HEK293 (cell line): ENCODE results near the gene LY6G5B.
A peak's percentile ranks its signal among the peaks of the same experiment; 100 is the strongest.

Experiments used
- CTCF ChIA-PET: fragments of 350-600 bp; formaldehyde crosslinking; extraction: SDS; loops from one replicate; lab custom pipeline; 2021; ENCODE audit warnings: antibody characterized with exemption; lab: Yijun Ruan, JAX
- POLR2A ChIA-PET: fragments of 300-600 bp; formaldehyde crosslinking; extraction: SDS; loops from one replicate; lab custom pipeline; 2020; ENCODE audit warnings: antibody characterized with exemption, inconsistent platforms; lab: Yijun Ruan, JAX
- H3K27ac ChIP-seq: fragments of 200-500 bp; sonication (Bioruptor generic); 2 replicates; pipeline ENCODE4 v1.5.1; 2014; ENCODE audit warnings: low read depth, low read length, control low read depth, inconsistent platforms; ENCODE audit errors: extremely low read depth
- H3K36me3 ChIP-seq, 2 experiments: fragments of 200-500 bp in 1 of 2; sonication (Bioruptor generic) in 1 of 2; 1 replicate in 1 of 2; 2 replicates in 1 of 2; pipeline ENCODE4 v1.5.1; 2014 to 2017; ENCODE audit warnings: inconsistent platforms in 2 of 2, low read length in 2 of 2; ENCODE audit not compliant: control insufficient read depth in 2 of 2, insufficient read depth in 1 of 2
- H3K4me1 ChIP-seq: fragments of 200-500 bp; sonication (Bioruptor generic); 2 replicates; pipeline ENCODE4 v1.5.1; 2014; ENCODE audit warnings: mild to moderate bottlenecking, low read length, inconsistent platforms; ENCODE audit not compliant: control insufficient read depth, insufficient read depth
- H3K4me3 ChIP-seq: 2 replicates; pipeline ENCODE4 v1.5.1; 2011; ENCODE audit warnings: low read depth, mild to moderate bottlenecking, control low read depth, low read length, moderate library complexity
- H3K9me3 ChIP-seq: fragments of 200-500 bp; sonication (Bioruptor generic); 2 replicates; pipeline ENCODE4 v1.5.1; 2014; ENCODE audit warnings: low read depth, low read length, inconsistent platforms; ENCODE audit not compliant: control insufficient read depth, insufficient read depth
- GLIS1 ChIP-seq: fragments of 450-650 bp; formaldehyde crosslinking; IDR thresholded peaks from 2 replicates; pipeline ENCODE4 v1.5.1; 2016; ENCODE audit warnings: missing biosample characterization, missing genetic modification characterization
- REPIN1 ChIP-seq: fragments of 450-650 bp; formaldehyde crosslinking; IDR thresholded peaks from 2 replicates; pipeline ENCODE4 v1.5.1; 2017; ENCODE audit warnings: missing biosample characterization, missing genetic modification characterization, low read depth
- SP2 ChIP-seq: fragments of 450-650 bp; formaldehyde crosslinking; IDR thresholded peaks from 2 replicates; pipeline ENCODE4 v1.5.1; 2016; ENCODE audit warnings: missing biosample characterization, missing genetic modification characterization
- TCF7L2 ChIP-seq: IDR thresholded peaks from 2 replicates; pipeline ENCODE4 v1.6.1; 2011; ENCODE audit warnings: low read depth, mild to moderate bottlenecking, inconsistent platforms, low read length, moderate library complexity, borderline replicate concordance
- ZBTB17 ChIP-seq: fragments of 450-650 bp; formaldehyde crosslinking; IDR thresholded peaks from 2 replicates; pipeline ENCODE4 v1.5.1; 2016; ENCODE audit warnings: missing biosample characterization, missing genetic modification characterization
- ZNF23 ChIP-seq: fragments of 450-650 bp; formaldehyde crosslinking; IDR thresholded peaks from 2 replicates; pipeline ENCODE4 v1.5.1; 2016; ENCODE audit warnings: missing biosample characterization, missing genetic modification characterization, borderline replicate concordance
- ZNF426 ChIP-seq: fragments of 450-650 bp; formaldehyde crosslinking; IDR thresholded peaks from 2 replicates; pipeline ENCODE4 v1.5.1; 2017; ENCODE audit warnings: missing biosample characterization, missing genetic modification characterization, mild to moderate bottlenecking, inconsistent platforms, moderate library complexity
- ZNF473 ChIP-seq: fragments of 450-650 bp; formaldehyde crosslinking; IDR thresholded peaks from 2 replicates; pipeline ENCODE4 v1.5.1; 2017; ENCODE audit warnings: missing biosample characterization, missing genetic modification characterization
- ZNF585B ChIP-seq: fragments of 450-650 bp; formaldehyde crosslinking; IDR thresholded peaks from 2 replicates; pipeline ENCODE4 v1.5.1; 2016; ENCODE audit warnings: missing biosample characterization, missing genetic modification characterization
- ZSCAN30 ChIP-seq: fragments of 450-650 bp; IDR thresholded peaks from 2 replicates; pipeline ENCODE4 v1.5.1; 2018; ENCODE audit warnings: missing biosample characterization, mild to moderate bottlenecking, missing genetic modification characterization, moderate library complexity
- TF ChIP-seq, protein P1 (sequence below): fragments of 450-650 bp; formaldehyde crosslinking; IDR thresholded peaks from 2 replicates; pipeline ENCODE4 v1.5.1; 2016; ENCODE audit warnings: missing biosample characterization, missing genetic modification characterization, borderline replicate concordance
- TF ChIP-seq, protein P2 (sequence below): fragments of 450-650 bp; formaldehyde crosslinking; IDR thresholded peaks from 2 replicates; pipeline ENCODE4 v1.5.1; 2017; ENCODE audit warnings: missing biosample characterization, missing genetic modification characterization
- TF ChIP-seq, protein P3 (sequence below): fragments of 450-650 bp; formaldehyde crosslinking; IDR thresholded peaks from 2 replicates; pipeline ENCODE4 v1.5.1; 2016; ENCODE audit warnings: missing biosample characterization, missing genetic modification characterization
- TF ChIP-seq, protein P4 (sequence below): fragments of 450-650 bp; formaldehyde crosslinking; IDR thresholded peaks from 2 replicates; pipeline ENCODE4; 2016; ENCODE audit warnings: missing biosample characterization, missing genetic modification characterization
- TF ChIP-seq, protein P5 (sequence below): fragments of 450-650 bp; formaldehyde crosslinking; optimal IDR thresholded peaks from 2 replicates; pipeline ENCODE3; 2016; ENCODE audit warnings: missing biosample characterization, mild to moderate bottlenecking, missing genetic modification characterization
- TF ChIP-seq, protein P6 (sequence below): fragments of 450-650 bp; formaldehyde crosslinking; IDR thresholded peaks from 2 replicates; pipeline ENCODE4 v1.5.1; 2016; ENCODE audit warnings: missing biosample characterization, missing genetic modification characterization, borderline replicate concordance

The LY6G5B gene

DNA sequence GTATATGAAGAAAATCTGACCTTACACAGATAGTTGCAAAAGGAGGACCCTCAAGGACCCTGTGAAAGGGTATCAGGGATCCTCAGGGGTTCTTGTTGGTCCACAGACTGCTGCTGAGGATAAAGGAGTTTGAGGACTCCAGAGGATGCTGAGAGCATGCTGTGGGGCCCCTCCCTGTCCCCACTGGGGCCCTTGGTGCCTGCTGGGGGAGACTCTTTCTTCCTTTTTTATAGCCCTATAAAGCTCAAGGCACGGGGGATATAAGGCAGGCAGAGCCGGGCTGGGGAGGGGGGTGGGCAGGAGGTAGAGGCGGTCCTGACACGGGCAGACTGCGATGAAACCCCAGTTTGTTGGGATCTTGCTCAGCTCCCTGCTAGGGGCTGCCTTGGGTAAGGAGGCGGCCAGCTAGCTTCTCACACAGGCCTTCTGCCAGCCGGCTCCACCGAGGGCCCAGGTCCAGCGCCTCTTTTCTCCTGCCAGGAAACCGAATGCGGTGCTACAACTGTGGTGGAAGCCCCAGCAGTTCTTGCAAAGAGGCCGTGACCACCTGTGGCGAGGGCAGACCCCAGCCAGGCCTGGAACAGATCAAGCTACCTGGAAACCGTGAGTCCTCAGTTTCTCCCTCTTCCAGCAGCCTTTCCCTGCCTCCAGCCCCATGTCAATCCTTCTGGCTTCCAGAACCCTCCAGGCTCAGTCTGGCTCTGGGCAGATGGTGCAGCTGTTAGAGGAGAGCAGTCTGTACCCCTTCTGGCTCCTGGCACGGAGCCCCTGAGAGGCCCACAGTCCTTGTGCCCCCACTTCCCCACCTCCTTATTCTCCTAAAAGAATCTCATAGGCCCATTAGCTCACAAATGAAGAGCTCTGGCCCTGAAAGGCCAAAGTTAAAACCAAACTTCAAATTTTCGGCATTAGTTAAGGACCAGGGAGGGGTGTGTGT, 45.5 kb downstream of the LY6G5B start, which contains the start of gene LY6G6D (continued):
- TF ChIP-seq, protein P1, sequence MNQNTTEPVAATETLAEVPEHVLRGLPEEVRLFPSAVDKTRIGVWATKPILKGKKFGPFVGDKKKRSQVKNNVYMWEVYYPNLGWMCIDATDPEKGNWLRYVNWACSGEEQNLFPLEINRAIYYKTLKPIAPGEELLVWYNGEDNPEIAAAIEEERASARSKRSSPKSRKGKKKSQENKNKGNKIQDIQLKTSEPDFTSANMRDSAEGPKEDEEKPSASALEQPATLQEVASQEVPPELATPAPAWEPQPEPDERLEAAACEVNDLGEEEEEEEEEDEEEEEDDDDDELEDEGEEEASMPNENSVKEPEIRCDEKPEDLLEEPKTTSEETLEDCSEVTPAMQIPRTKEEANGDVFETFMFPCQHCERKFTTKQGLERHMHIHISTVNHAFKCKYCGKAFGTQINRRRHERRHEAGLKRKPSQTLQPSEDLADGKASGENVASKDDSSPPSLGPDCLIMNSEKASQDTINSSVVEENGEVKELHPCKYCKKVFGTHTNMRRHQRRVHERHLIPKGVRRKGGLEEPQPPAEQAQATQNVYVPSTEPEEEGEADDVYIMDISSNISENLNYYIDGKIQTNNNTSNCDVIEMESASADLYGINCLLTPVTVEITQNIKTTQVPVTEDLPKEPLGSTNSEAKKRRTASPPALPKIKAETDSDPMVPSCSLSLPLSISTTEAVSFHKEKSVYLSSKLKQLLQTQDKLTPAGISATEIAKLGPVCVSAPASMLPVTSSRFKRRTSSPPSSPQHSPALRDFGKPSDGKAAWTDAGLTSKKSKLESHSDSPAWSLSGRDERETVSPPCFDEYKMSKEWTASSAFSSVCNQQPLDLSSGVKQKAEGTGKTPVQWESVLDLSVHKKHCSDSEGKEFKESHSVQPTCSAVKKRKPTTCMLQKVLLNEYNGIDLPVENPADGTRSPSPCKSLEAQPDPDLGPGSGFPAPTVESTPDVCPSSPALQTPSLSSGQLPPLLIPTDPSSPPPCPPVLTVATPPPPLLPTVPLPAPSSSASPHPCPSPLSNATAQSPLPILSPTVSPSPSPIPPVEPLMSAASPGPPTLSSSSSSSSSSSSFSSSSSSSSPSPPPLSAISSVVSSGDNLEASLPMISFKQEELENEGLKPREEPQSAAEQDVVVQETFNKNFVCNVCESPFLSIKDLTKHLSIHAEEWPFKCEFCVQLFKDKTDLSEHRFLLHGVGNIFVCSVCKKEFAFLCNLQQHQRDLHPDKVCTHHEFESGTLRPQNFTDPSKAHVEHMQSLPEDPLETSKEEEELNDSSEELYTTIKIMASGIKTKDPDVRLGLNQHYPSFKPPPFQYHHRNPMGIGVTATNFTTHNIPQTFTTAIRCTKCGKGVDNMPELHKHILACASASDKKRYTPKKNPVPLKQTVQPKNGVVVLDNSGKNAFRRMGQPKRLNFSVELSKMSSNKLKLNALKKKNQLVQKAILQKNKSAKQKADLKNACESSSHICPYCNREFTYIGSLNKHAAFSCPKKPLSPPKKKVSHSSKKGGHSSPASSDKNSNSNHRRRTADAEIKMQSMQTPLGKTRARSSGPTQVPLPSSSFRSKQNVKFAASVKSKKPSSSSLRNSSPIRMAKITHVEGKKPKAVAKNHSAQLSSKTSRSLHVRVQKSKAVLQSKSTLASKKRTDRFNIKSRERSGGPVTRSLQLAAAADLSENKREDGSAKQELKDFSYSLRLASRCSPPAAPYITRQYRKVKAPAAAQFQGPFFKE (tag by site-specific recombination), result no peak
- TF ChIP-seq SP2 (tag by site-specific recombination) (no peak), ZNF426 (tag by site-specific recombination) (no peak), ZBTB17 (tag by site-specific recombination) (no peak), GLIS1 (peak; percentile 47)
- TF ChIP-seq, protein P2, sequence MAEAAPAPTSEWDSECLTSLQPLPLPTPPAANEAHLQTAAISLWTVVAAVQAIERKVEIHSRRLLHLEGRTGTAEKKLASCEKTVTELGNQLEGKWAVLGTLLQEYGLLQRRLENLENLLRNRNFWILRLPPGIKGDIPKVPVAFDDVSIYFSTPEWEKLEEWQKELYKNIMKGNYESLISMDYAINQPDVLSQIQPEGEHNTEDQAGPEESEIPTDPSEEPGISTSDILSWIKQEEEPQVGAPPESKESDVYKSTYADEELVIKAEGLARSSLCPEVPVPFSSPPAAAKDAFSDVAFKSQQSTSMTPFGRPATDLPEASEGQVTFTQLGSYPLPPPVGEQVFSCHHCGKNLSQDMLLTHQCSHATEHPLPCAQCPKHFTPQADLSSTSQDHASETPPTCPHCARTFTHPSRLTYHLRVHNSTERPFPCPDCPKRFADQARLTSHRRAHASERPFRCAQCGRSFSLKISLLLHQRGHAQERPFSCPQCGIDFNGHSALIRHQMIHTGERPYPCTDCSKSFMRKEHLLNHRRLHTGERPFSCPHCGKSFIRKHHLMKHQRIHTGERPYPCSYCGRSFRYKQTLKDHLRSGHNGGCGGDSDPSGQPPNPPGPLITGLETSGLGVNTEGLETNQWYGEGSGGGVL (tag by site-specific recombination), result no peak

DNA sequence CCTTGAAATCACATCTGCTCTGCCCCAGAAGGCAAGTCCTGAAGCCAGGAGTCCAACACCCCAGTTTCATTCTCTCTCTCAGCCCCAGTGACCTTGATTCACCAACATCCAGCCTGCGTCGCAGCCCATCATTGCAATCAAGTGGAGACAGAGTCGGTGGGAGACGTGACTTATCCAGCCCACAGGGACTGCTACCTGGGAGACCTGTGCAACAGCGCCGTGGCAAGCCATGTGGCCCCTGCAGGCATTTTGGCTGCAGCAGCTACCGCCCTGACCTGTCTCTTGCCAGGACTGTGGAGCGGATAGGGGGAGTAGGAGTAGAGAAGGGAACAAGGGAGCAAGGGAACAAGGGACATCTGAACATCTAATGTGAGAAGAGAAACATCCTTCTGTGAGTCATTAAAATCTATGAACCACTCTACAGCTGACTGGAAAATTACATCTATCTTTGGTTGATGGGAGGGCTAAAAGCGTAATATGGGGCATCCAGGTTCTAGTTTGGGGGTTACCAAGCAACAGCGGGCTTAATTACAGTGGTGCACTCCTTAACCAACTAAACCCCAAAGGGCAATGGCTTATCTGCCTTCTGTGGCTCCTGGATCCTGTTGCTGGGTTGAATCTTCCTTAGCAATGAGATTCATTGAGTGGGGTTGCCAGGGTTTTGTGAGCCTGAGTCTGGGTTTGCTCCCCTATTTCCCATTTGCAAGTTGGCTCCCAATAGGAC, 47.9 kb downstream of the LY6G5B start:
- no peak for TF ChIP-seq ZNF473
- TF ChIP-seq, protein P3, sequence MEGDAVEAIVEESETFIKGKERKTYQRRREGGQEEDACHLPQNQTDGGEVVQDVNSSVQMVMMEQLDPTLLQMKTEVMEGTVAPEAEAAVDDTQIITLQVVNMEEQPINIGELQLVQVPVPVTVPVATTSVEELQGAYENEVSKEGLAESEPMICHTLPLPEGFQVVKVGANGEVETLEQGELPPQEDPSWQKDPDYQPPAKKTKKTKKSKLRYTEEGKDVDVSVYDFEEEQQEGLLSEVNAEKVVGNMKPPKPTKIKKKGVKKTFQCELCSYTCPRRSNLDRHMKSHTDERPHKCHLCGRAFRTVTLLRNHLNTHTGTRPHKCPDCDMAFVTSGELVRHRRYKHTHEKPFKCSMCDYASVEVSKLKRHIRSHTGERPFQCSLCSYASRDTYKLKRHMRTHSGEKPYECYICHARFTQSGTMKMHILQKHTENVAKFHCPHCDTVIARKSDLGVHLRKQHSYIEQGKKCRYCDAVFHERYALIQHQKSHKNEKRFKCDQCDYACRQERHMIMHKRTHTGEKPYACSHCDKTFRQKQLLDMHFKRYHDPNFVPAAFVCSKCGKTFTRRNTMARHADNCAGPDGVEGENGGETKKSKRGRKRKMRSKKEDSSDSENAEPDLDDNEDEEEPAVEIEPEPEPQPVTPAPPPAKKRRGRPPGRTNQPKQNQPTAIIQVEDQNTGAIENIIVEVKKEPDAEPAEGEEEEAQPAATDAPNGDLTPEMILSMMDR (tag by site-specific recombination), result 0 out of 2 replicates have a peak, but pooled peaks have one; percentile 30
- Histone ChIP-seq H3K36me3 (no peaks in the 10 kb centered on the region), H3K9me3 (no peaks in the 10 kb centered on the region), H3K4me1 (peaks cover 4% of the 10 kb centered on the region), H3K4me3 (no peak overlapping the region), H3K27ac (no peak overlapping the region)
- ChIA-PET POLR2A (no interaction called here), CTCF (interaction anchor here (0.7 kb wide), 1 partner anchor 23 kb away, joined by 3 read pairs; no protein-coding TSS in a partner anchor)

DNA sequence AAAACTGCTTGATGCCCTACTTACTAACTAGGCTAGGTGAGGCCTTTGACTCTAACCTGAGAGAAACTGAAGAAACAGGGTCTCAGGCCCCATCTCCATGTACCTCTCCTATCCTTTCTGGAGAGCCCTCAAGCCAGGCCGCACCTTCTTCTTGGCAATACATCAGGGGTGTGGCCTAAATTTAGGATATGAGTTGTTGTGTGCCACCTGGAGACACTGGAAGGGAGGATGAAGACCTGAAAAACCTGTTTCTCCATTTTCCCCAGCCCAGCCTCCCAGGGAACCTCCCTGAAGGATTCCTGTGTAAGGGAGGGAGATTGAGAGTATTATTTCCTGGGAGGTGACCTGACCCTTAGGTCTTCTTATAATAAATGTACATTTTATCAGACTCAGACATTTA, 48.5 kb downstream of the LY6G5B start:
- H3K4me1 ChIP-seq, result peaks cover 4% of the 10 kb centered on the region
- no peaks in the 10 kb centered on the region for H3K36me3 ChIP-seq
- ChIA-PET CTCF (no interaction called here), POLR2A (no interaction called here)
- no peak overlapping the region for H3K27ac ChIP-seq
- no peaks in the 10 kb centered on the region for H3K9me3 ChIP-seq
- no peak overlapping the region for H3K4me3 ChIP-seq
- TF ChIP-seq, protein P4, sequence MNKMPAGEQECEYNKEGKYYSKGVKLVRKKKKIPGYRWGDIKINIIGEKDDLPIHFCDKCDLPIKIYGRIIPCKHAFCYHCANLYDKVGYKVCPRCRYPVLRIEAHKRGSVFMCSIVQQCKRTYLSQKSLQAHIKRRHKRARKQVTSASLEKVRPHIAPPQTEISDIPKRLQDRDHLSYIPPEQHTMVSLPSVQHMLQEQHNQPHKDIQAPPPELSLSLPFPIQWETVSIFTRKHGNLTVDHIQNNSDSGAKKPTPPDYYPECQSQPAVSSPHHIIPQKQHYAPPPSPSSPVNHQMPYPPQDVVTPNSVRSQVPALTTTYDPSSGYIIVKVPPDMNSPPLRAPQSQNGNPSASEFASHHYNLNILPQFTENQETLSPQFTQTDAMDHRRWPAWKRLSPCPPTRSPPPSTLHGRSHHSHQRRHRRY, result no peak
- no peak for TF ChIP-seq REPIN1 (tag by site-specific recombination)
- TF ChIP-seq ZSCAN30 (tag by site-specific recombination), result no peak
- TF ChIP-seq ZNF585B (tag by site-specific recombination), result no peak
- TF ChIP-seq TCF7L2, result no peak
- TF ChIP-seq, protein P5, sequence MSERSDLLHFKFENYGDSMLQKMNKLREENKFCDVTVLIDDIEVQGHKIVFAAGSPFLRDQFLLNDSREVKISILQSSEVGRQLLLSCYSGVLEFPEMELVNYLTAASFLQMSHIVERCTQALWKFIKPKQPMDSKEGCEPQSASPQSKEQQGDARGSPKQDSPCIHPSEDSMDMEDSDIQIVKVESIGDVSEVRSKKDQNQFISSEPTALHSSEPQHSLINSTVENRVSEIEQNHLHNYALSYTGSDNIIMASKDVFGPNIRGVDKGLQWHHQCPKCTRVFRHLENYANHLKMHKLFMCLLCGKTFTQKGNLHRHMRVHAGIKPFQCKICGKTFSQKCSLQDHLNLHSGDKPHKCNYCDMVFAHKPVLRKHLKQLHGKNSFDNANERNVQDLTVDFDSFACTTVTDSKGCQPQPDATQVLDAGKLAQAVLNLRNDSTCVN (tag by site-specific recombination), result no peak
- TF ChIP-seq ZNF23 (tag by site-specific recombination), result no peak
- no peak for TF ChIP-seq GLIS1
- TF ChIP-seq, protein P6, sequence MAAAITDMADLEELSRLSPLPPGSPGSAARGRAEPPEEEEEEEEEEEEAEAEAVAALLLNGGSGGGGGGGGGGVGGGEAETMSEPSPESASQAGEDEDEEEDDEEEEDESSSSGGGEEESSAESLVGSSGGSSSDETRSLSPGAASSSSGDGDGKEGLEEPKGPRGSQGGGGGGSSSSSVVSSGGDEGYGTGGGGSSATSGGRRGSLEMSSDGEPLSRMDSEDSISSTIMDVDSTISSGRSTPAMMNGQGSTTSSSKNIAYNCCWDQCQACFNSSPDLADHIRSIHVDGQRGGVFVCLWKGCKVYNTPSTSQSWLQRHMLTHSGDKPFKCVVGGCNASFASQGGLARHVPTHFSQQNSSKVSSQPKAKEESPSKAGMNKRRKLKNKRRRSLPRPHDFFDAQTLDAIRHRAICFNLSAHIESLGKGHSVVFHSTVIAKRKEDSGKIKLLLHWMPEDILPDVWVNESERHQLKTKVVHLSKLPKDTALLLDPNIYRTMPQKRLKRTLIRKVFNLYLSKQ (tag by site-specific recombination), result no peak
